HG03521 (cell line): ENCODE data around the gene PRKD2.
A peak's percentile ranks its signal among the peaks of the same experiment; 100 is the strongest.

Experiments
- ATAC-seq: cut with Tn5 transposase; IDR thresholded peaks from one replicate; pipeline ENCODE4 v1.9.1; 2021; ENCODE audit warnings: mild to moderate bottlenecking, moderate library complexity; ENCODE audit not compliant: unreplicated experiment

Gene PRKD2

DNA sequence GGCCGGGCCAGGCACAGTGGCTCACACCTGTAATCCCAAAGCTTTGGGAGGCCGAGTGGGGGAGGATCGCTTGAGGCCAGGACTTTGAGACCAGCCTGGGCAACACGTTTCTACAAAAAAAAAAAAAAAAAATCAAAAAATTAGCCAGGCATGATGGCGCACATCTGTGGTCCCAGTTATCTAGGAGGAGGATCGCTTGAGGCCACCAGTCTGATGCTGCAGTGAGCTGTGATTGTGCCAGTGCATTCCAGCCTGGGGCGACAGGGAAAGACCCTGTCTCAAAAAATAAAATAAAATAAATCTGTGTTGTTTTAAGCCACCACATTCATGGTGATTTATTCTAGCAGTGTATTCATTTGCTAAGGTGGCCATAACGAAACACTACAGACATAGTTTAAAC is 51.8 kb downstream of the PRKD2 start:
- ATAC-seq = no peak

DNA sequence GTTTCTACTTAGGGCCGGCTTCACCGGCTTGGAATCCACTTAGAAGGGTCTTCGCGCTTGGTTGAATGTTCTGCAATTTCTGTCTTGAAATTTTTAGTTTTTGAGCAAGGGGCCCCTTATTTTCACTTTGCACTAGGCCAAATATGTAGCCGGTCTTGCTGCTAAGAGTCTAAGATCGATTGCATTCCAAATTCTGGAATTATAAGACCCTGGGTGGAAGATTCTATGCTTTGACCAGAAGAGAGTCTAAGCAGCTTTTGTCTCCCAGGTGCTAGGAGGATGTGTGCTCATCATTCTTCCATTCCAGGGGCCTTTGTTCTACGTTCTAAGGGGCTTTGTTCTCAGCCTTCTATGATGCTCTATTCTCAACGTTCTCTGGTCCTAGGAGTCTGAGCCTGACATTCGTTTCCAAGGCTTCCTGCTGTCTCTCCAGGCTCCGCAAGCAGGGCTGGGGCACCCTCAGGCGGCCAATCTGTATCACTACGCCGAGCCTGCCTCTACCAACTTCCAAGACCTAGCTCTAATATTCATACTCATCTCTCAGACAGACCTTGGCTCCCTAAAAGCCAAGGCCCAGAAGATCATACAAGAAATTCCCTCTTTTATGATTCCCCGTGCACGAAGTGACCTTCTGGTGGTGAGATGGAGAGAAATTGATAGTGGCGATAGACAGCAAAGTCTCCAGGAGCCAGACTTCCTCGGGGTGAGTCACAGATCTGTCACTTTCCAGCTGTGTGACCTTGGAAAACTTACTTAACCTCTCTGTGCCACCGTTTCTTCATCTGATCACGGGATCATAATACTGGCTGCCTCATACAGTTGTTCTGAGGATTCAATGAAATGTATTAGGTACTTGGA is 55.0 kb downstream of the PRKD2 start:
- ATAC-seq = no peak

DNA sequence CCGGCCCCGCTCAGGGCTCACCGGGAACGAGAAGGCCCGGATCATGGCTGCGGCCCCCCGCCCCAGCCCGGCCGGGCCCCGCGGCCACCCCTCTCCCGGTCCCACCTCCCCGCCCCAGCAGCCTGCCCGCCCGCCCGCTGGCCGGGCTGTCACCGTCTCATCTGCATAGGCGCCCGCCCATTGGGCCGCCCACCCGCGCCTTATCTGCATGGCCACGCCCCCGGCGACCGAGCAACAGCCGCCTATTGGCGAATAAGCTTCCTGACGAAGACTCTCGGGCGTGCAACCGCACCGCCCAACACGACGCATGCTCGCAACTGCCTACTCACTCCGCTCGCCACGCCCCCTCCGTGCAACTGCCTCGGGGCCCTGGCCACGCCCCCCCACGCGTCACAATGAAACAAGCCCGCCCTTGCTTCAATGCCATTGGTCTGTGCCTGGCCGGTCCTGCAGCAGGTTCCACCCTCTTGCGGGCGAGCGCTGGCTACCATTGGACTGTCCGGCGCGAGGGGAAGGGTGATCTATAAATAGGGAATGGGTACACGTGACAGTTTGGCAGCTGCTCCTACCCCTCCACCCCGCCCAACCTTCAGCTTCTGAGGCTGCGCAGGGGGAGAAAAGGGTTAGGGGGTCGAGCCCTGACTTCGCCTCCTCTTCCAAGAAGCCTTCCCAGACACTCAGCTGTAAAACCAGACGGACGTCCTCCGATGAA is 55.7 kb downstream of the PRKD2 start, which contains the start of gene DACT3:
Gene DACT3, minus strand, starts transcription at position 163 of the 712 bp plus-strand sequence. Its CDS starts 118 bp downstream, at position 45.
- peak; percentile 88 for ATAC-seq

GRCh38 chr19:46660551-46661019 is 56.3 kb downstream of the PRKD2 start:
- no peak for ATAC-seq

DNA sequence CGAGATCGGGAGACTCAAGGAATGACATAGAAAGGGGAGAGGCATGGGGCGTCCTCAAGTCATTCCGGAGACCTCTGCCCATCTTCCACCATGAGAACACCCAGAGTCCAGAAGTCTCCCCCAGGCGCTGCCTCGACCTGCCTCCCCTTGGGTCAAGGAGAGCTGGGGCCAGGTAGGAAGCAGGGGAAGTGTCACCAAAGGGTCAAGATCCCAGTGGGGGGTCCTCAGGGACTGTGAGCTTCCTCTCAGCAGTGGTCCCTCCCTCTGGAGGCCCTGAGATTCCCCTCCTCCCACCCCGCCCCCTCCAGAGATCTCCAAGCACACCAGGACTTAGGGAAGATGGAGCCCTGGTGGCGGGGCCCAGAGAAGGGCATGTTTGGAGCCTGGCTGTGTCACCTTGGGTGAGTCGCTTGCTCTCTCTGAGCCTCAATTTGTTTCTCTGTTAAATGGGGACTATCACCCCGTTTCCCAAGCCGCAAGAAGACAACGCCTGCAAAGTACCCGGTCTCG is 56.9 kb downstream of the PRKD2 start:
- no peak for ATAC-seq

DNA sequence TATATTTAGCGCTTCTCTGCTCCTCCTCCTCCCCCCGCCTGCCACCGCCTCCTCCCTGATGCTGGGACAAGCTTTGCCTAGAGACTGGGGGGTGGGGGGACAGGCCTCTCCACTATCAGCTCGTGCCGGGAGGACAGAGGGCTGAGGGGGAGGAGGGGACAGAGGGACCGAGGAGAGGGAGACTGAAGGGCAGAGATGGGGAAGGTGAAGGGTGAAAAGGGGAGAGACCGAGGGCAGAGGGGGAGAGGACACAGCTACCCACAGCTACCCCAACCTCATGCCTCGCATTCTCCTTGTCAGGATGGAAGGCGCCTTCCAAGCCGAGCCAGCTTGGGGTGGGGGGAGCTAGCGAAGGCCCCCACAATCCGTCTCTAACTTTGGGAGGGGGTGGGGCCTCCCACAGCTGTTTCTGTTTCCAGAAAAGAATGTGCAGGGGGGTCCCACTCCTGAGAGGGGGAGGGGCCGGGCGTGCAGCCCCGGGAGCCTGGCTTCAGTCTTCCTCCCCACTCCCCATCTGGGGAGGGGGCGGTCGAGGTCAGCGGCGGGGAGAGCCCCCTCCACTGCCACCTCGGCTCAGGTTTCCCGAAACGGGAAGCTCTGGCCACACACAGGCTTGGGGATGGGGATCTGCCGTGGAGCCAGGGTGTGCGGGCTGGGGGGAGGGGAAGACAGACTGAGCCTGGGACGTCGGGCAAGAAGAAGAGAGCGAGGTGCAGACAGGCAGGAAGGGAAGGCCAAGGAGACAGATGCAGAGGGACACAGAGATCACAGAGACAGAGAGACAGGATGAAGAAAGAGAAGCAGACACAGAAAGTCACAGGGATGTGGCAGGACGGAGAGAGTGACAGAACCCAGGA is 57.5 kb downstream of the PRKD2 start:
- ATAC-seq = no peak

DNA sequence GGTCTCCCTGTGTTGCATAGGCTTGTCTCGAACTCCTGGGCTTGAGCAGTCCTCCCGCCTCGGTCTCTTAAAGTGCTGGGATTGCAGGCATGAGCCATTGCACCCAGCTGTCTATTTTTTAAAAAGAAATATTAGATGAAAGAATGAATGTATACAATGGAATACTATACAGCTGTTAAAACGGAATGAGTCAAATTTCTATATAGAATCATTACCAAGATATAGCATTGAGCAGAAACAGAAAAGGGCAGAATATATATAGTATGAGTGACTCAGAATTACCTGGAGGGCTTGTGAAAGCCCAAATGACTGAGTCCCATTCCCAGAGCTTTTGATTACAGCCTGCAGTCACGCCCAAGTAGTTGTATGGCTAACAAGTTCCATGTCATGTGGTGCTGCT is 60.4 kb downstream of the PRKD2 start:
- no peak for ATAC-seq

DNA sequence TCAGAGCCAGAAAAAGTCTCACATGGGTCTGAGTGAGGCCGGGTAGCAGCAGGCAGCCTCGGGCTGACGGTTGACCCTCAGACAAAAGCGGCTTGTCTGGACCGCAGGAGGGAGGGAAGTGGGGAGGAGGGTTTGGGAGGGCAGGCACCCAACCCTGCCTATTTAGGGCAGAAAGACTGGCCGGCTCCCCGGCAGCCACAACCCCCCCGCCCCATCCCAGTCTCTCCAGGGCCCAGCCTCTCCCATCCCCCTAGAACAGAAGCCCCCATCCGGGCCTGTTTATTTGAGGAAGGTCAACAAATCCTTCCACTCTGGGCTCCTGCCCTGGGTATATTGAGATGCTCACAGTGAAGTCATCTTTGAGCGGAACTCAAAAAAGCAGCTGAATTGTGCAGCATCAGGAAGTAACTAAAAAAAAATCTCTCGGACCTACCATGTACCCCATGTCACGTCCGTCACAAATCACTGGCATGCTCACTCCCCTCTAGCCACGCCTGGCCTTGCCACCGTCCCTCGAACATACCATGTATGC is 62.2 kb downstream of the PRKD2 start:
- ATAC-seq = no peak

DNA sequence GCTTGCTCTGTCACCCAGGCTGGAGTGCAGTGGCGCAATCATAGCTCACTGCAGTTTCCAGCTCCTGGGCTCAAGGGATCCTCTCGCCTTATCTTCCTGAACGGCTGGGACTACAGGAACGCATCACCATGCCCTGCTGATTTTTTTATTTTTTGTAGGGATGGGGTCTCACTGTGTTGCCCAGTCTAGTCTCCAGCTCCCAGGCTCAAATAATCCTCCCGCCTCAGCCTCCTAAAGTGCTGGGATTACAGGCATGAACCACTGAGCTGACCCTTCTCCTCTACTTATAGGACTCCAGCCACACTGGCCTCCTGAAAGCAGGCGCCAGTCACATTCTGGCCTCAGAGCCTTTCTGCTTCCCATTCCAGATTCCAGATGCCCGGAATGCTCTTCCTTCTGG is 66.5 kb downstream of the PRKD2 start:
- ATAC-seq = no peak

- ATAC-seq = no peak
Measured at GRCh38 chr19:46648961-46649960, 67.7 kb downstream of the PRKD2 start.

DNA sequence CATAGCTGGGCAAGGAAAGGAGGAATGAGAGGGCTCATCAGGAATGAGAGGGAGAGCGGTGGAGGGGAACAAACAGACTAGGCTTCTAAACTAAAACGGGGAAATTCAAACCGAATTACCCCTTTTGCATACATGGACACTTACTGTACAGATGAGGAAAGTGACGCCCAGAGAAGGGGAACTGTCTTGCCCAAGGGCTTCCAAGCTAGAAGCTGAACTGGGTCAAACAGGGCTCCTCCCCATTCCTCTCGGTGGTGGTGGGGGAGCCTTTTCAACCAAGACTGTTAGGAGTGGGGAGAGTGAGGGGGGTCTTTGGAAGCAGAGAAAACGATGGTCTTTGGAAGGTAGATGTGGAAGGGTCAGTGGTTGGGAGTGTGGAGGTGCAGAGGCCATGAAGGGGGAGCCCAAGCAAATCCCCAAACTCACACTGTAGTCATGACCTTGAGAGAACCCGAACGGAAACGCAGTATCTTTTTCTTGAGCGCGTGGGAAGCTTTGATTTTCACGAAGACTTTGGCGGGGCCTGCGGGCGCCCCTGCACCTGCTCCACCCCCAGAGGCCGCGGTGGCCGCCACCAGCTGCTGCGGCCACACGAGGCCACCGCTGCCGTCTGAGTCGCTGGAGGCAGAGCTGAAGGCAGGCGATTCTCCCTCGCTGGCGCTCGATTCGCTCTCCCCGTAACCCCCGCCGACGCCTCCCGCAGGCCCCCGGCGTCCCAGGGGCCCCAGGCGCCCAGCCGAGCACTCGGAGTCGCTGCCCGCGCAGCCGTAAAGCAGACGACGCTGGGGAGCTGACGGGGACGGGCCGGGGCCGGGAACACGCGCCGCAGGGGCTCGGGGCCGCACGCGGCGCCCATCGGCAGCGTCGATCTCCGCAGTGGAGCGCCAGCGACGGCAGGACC is 68.6 kb downstream of the PRKD2 start:
- no peak for ATAC-seq

GRCh38 chr19:46646402-46646801 is 70.5 kb downstream of the PRKD2 start:
- no peak for ATAC-seq

DNA sequence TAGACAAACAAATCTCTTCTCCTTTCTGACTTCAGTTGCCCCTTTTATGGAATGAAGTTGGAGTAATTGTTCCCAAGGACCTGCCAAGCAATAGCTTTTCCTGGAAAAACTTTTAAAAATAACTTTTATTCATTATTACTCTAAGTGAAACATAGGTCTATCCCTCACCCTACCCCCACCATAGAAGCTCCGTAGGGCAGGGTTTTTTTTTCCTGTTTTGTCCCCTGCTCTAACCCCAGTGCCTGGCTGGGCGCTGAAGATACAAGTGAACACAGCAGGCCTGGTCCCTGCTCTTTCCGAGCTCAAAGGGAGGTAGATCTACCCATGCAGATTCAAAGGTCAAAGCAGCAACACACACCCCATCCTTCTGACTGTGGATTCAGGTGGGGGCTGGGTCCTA is 72.2 kb downstream of the PRKD2 start:
- no peak for ATAC-seq

- ATAC-seq = no peak
Measured at GRCh38 chr19:46640656-46641055, 76.3 kb downstream of the PRKD2 start.

DNA sequence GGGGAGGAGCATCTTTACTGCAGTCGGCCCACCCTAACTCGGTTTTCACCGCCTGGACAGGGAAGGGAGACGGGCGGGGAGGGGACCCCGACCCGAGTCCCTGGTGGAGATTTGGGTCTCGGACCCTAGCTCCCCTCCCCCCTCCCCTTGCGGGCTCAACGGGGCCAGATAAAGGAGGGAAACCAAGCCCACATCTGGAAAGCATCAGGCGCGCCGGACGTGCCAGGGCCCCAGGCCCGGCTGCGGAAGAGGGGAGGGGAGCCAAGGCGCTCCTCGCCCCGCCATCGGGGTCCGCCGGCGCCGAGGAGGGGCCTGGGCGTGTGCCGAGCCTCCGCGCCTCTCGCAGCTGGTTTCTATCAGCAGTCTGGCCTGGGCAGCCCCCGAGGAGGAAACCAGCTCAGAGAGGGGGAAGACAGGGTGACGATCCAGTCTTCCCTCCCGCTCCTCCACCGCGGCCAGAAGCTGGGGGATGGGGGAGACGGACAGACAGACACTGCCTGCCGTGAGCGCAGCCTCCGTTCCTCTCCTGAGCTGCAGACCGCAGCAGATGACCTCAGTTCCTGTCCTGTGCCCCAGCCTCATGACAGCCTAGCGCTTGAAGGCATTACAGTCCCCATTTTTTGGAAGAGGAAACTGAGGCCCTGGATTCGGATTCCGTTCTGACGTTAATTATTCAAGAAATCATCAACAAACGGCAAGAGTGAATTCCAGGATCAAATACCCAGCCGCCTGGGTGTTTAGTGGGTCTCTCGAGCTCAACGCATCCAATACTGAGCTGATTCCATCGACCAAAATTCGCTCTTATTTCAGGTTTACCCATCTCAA is 77.3 kb downstream of the PRKD2 start:
- no peak for ATAC-seq

DNA sequence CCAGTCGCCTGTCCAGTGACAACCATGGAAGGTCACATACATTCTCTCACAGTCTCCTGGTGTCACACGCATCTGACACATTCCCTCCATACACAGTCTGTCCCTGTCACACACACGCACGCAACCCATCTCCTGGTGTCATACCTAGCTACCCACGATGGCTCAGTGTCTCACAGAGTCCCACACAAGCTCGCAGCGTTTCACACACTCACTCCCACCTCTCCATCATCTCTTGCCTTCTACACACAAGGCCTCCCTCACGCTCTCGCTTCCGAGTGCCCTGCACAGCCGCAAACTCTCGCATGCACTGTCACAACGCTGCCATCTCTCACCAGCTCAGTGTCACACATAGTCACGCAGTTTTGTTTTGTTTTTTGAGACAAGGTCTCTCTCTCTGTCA is 79.7 kb downstream of the PRKD2 start:
- ATAC-seq = no peak

GRCh38 chr19:46635920-46636761 is 80.8 kb downstream of the PRKD2 start, which contains the start of gene GNG8:
Gene GNG8 (minus strand): TSS chr19:46636202. CDS start chr19:46634682, 1,520 bp downstream.
- no peak for ATAC-seq
